ENCODE measurements around the gene FPR3. TPM values are rescaled to one million over a fixed set of nuclear protein-coding genes. Genes with fewer than 3 reads are reported as not detected.

The FPR3 gene
- total RNA-seq, 1 donor from 2014 or later: 41.0 TPM

DNA sequence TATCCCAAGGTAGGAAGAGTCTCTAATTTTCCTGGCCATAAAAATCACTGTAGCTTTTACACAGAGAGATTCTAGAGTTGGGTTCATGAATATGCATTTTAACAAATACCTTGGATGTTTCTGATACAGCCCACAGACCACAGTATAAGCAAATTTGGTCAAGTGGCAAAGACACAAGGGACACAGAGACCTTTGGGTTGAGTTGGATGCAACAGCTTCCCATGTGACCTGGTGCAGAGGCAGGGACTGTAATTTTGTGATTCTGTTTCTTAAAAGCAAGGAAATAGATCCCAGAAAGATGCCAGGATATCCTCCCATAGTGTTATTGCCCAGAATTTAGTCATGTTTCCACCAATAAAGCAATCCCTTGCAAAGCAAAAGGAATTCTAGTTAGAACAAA lies 27.0 kb downstream of the FPR3 start:
- H3K4me3 ChIP-seq: no peak overlapping the region
- no peaks in the 10 kb centered on the region for H3K36me3 ChIP-seq
- no peak overlapping the region for H3K27ac ChIP-seq
- intact Hi-C loops (cut with DNase I): no loop called here
- H3K9me3 ChIP-seq: no peaks in the 10 kb centered on the region
- peaks cover 7% of the 10 kb centered on the region for H3K4me1 ChIP-seq
- TF ChIP-seq CTCF (IDR thresholded peaks at IDR 0.05): no peak
- ATAC-seq (peak; percentile 38), DNase-seq (no peak)
- H3K27me3 ChIP-seq: no peaks in the 10 kb centered on the region

- ATAC-seq (peak; percentile 57), DNase-seq (no peak)
- H3K36me3 ChIP-seq: no peaks in the 10 kb centered on the region
- no peaks in the 10 kb centered on the region for H3K27me3 ChIP-seq
- no peak for TF ChIP-seq CTCF (IDR thresholded peaks at IDR 0.05)
- intact Hi-C loops (cut with DNase I): no loop called here
- peaks cover 4% of the 10 kb centered on the region for H3K4me1 ChIP-seq
- no peak overlapping the region for H3K4me3 ChIP-seq
- H3K9me3 ChIP-seq: no peaks in the 10 kb centered on the region
- no peak overlapping the region for H3K27ac ChIP-seq
These were observed 27.4 kb downstream of the FPR3 start for GRCh38 chr19:51822325-51822724.

- no peaks in the 10 kb centered on the region for H3K4me1 ChIP-seq
- DNase-seq (no peak), ATAC-seq (no peak)
- intact Hi-C loops (cut with DNase I): no loop called here
- no peaks in the 10 kb centered on the region for H3K36me3 ChIP-seq
- no peaks in the 10 kb centered on the region for H3K9me3 ChIP-seq
- no peak for TF ChIP-seq CTCF (IDR thresholded peaks at IDR 0.05)
- no peak overlapping the region for H3K27ac ChIP-seq
- no peak overlapping the region for H3K4me3 ChIP-seq
- no peaks in the 10 kb centered on the region for H3K27me3 ChIP-seq
These were observed 28.0 kb downstream of the FPR3 start for GRCh38 chr19:51822946-51823345.

DNA sequence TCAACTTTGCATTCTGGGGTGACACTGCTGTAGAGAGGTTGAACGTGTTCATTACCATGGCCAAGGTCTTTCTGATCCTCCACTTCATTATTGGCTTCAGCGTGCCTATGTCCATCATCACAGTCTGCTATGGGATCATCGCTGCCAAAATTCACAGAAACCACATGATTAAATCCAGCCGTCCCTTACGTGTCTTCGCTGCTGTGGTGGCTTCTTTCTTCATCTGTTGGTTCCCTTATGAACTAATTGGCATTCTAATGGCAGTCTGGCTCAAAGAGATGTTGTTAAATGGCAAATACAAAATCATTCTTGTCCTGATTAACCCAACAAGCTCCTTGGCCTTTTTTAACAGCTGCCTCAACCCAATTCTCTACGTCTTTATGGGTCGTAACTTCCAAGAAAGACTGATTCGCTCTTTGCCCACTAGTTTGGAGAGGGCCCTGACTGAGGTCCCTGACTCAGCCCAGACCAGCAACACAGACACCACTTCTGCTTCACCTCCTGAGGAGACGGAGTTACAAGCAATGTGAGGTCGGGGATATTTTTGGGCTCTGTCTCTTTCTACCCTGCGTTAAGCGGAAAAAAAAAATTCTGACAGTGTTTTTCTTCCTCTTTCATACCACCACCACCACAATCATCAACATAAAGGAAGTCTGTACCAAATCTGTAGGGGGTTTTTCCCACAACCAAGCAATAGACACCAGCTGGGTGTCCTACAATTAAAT lies 29.5 kb downstream of the FPR3 start:
- Histone ChIP-seq H3K36me3 (no peaks in the 10 kb centered on the region), H3K4me1 (no peaks in the 10 kb centered on the region), H3K4me3 (no peak overlapping the region), H3K9me3 (no peaks in the 10 kb centered on the region), H3K27ac (peak overlapping the region; percentile 58), H3K27me3 (no peaks in the 10 kb centered on the region)
- ATAC-seq (peak; percentile 78), DNase-seq (no peak)
- intact Hi-C loops (cut with DNase I): no loop called here
- TF ChIP-seq CTCF (IDR thresholded peaks at IDR 0.05): no peak

- Histone ChIP-seq H3K36me3 (no peaks in the 10 kb centered on the region), H3K4me1 (no peaks in the 10 kb centered on the region), H3K9me3 (no peaks in the 10 kb centered on the region), H3K27ac (no peak overlapping the region), H3K4me3 (no peak overlapping the region), H3K27me3 (no peaks in the 10 kb centered on the region)
- ATAC-seq (peak; percentile 94), DNase-seq (no peak)
- intact Hi-C loops (cut with DNase I): no loop called here
- peak; percentile 41 for TF ChIP-seq CTCF (IDR thresholded peaks at IDR 0.05)
These were observed 35.3 kb downstream of the FPR3 start for GRCh38 chr19:51830274-51830673.

- DNase-seq (no peak), ATAC-seq (no peak)
- Histone ChIP-seq H3K27me3 (no peaks in the 10 kb centered on the region), H3K4me3 (no peak overlapping the region), H3K27ac (no peak overlapping the region), H3K36me3 (no peaks in the 10 kb centered on the region), H3K4me1 (no peaks in the 10 kb centered on the region), H3K9me3 (no peaks in the 10 kb centered on the region)
- intact Hi-C loops (cut with DNase I): no loop called here
- no peak for TF ChIP-seq CTCF (IDR thresholded peaks at IDR 0.05)
These were observed 42.2 kb downstream of the FPR3 start for GRCh38 chr19:51837145-51837544.
